Gastrocnemius medialis (tissue), 4 donors: ENCODE measurements around the gene MLPH. TPM values are rescaled to one million over a fixed set of nuclear protein-coding genes. Genes with fewer than 3 reads are reported as not detected.

ENCODE experiments used
- ATAC-seq, 2 donors: fragments of 150-250 bp; one replicate each; pipeline ENCODE4 v1.9.1; 2016
- DNase-seq, 2 donors: peaks; one replicate each; pipeline ENCODE4 v3.0.0-alpha.2; 2019
- H3K27ac ChIP-seq, 4 donors: fragments of 200-600 bp; sonication (generic); 1 replicate in 1 of 4; 2 replicates in 3 of 4; pipeline ENCODE4 v1.5.1; 2016 to 2018; ENCODE audit warnings: mild to moderate bottlenecking in 2 of 4, moderate library complexity in 1 of 4
- H3K27me3 ChIP-seq, 3 donors: fragments of 200-600 bp; sonication (generic) in 2 of 3; 1 replicate in 1 of 3; 2 replicates in 2 of 3; pipeline versions ENCODE4 v1.5.1 to v1.6.0; 2016 to 2019; ENCODE audit warnings: mild to moderate bottlenecking in 1 of 3, moderate library complexity in 1 of 3
- H3K36me3 ChIP-seq, 2 donors: fragments of 200-600 bp; sonication (generic) in 1 of 2; one replicate each; pipeline ENCODE4 v1.5.1; 2017 to 2018
- H3K4me1 ChIP-seq, 2 donors: fragments of 200-600 bp; sonication (generic) in 1 of 2; one replicate each; pipeline ENCODE4 v1.5.1; 2016 to 2017; ENCODE audit warnings: mild to moderate bottlenecking in 2 of 2
- H3K4me3 ChIP-seq, 4 donors: fragments of 200-600 bp; sonication (generic) in 3 of 4; 1 replicate in 1 of 4; 2 replicates in 3 of 4; pipeline ENCODE4 v1.5.1; 2016 to 2019; ENCODE audit warnings: mild to moderate bottlenecking in 2 of 4
- H3K9me3 ChIP-seq, 3 donors: fragments of 200-600 bp; sonication (generic) in 2 of 3; 1 replicate in 1 of 3; 2 replicates in 2 of 3; pipeline ENCODE4 v1.5.1; 2016 to 2019
- CTCF ChIP-seq, 5 experiments: fragments of 450-650 bp in 3 of 5; fragments of 200-600 bp in 2 of 5; sonication (generic) in 2 of 5; IDR thresholded peaks in 4 of 5; conservative IDR thresholded peaks in 1 of 5; 1 replicate in 4 of 5; 2 replicates in 1 of 5; pipeline ENCODE4 v1.5.1; 2016 to 2019; ENCODE audit warnings: antibody characterized with exemption in 5 of 5, mild to moderate bottlenecking in 3 of 5, moderate library complexity in 3 of 5
- POLR2A ChIP-seq, 2 donors: fragments of 450-650 bp; IDR thresholded peaks; one replicate each; pipeline ENCODE4 v1.6.1; 2017; ENCODE audit warnings: antibody characterized with exemption in 2 of 2, mild to moderate bottlenecking in 2 of 2, moderate library complexity in 2 of 2
- in situ Hi-C, 4 donors: fragments of 200-750 bp; cut with MboI; loops; one replicate each; pipeline versions ENCODE4 v1.15.0 to v1.8.0; 2017; ENCODE audit warnings: low sequenced_read_pairs in 4 of 4
- intact Hi-C: fragments of 100-400 bp; cut with DNase I; formaldehyde crosslinking; loops from one replicate; pipeline ENCODE4 v1.15.1; 2023; ENCODE audit warnings: low total_unique reads
- total RNA-seq, 4 donors: library from RNA; depleted of rRNA; stranded (reverse); fragments of >200 nt; gene quantifications; one replicate each; pipeline versions ENCODE4 v1.1.0 to v1.2.3, GENCODE V29; 2016

Gene MLPH
- total RNA-seq, 4 donors from 2014 or later: 6.5 to 8.7 (median 7.2) TPM

GRCh38 chr2:237525559-237526157, 38.6 kb downstream of the MLPH start:
- Histone ChIP-seq H3K27ac (no peak overlapping the region), H3K27me3 (no peaks in the 10 kb centered on the region), H3K9me3 (no peaks in the 10 kb centered on the region), H3K4me3 (no peak overlapping the region), H3K4me1 (no peaks in the 10 kb centered on the region), H3K36me3 (no peaks in the 10 kb centered on the region)
- no peak for TF ChIP-seq CTCF (IDR thresholded peaks at IDR 0.05 in 4 of 5, conservative IDR thresholded peaks at IDR 0.05 in 1 of 5)
- TF ChIP-seq POLR2A (IDR thresholded peaks at IDR 0.05): no peak
- in situ Hi-C loops: no loop called here
- intact Hi-C loops: no loop called here
- ATAC-seq: no peak
- DNase-seq: no peak

GRCh38 chr2:237527233-237527632, 40.2 kb downstream of the MLPH start:
- ATAC-seq (peak; percentile 37 to 77), DNase-seq (peak in 1 of 2 donors; percentile 54)
- Histone ChIP-seq H3K27ac (no peak overlapping the region), H3K9me3 (no peaks in the 10 kb centered on the region), H3K36me3 (no peaks in the 10 kb centered on the region), H3K4me3 (no peak overlapping the region), H3K27me3 (no peaks in the 10 kb centered on the region), H3K4me1 (no peaks in the 10 kb centered on the region)
- intact Hi-C loops (no loop called here), in situ Hi-C loops (no loop called here)
- TF ChIP-seq POLR2A (IDR thresholded peaks at IDR 0.05) (no peak), CTCF (IDR thresholded peaks at IDR 0.05 in 4 of 5, conservative IDR thresholded peaks at IDR 0.05 in 1 of 5) (no peak)

GRCh38 chr2:237527766-237528165, 40.7 kb downstream of the MLPH start:
- DNase-seq: no peak
- Histone ChIP-seq H3K27me3 (no peaks in the 10 kb centered on the region), H3K4me3 (no peak overlapping the region), H3K36me3 (no peaks in the 10 kb centered on the region), H3K9me3 (no peaks in the 10 kb centered on the region), H3K27ac (no peak overlapping the region), H3K4me1 (no peaks in the 10 kb centered on the region)
- in situ Hi-C loops (no loop called here), intact Hi-C loops (no loop called here)
- TF ChIP-seq POLR2A (IDR thresholded peaks at IDR 0.05): no peak
- TF ChIP-seq CTCF (IDR thresholded peaks at IDR 0.05 in 4 of 5, conservative IDR thresholded peaks at IDR 0.05 in 1 of 5): no peak
- no peak for ATAC-seq

- DNase-seq (no peak), ATAC-seq (no peak)
- no peak for TF ChIP-seq POLR2A (IDR thresholded peaks at IDR 0.05)
- TF ChIP-seq CTCF (IDR thresholded peaks at IDR 0.05 in 4 of 5, conservative IDR thresholded peaks at IDR 0.05 in 1 of 5): no peak
- Histone ChIP-seq H3K9me3 (no peaks in the 10 kb centered on the region), H3K27ac (no peak overlapping the region), H3K27me3 (no peaks in the 10 kb centered on the region), H3K4me1 (no peaks in the 10 kb centered on the region), H3K36me3 (no peaks in the 10 kb centered on the region), H3K4me3 (no peak overlapping the region)
- in situ Hi-C loops (no loop called here), intact Hi-C loops (no loop called here)
Observed at GRCh38 chr2:237529452-237530402, 42.7 kb downstream of the MLPH start.
